Activated naive CD8-positive, alpha-beta T cell treated with anti-CD3 and anti-CD28 coated beads, Interleukin-2, amount 50 U/mL, for 16 hours (primary cell): ENCODE data around the gene SYT7.

Source experiments
- DNase-seq: peaks from one replicate; pipeline ENCODE4 v3.0.0-alpha.2; 2020; ENCODE audit warnings: low read depth, low spot score

Gene SYT7

GRCh38 chr11:61607920-61608599 lies 27.2 kb upstream of the SYT7 start:
- no peak for DNase-seq

DNA sequence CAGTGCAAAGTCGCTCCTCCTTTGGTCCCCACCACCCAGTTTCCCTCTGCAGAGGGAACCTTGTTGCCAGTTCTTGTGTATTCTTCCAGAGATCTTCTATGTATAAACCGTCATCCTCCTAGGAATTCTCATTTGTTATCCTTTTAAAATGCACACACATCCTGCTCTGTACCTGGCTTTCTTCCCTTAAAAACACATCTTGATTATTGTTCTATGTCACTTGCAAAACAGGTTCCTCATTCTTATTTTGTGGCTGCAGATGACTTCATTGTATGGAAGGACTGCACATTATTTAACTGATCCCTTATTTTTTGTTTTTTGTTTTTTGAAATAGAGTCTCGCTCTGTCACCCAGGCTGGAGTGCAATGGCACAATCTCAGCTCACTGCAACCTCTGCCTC lies 26.6 kb upstream of the SYT7 start:
- DNase-seq, result no peak

GRCh38 chr11:61603667-61604066 lies 22.8 kb upstream of the SYT7 start:
- no peak for DNase-seq

DNA sequence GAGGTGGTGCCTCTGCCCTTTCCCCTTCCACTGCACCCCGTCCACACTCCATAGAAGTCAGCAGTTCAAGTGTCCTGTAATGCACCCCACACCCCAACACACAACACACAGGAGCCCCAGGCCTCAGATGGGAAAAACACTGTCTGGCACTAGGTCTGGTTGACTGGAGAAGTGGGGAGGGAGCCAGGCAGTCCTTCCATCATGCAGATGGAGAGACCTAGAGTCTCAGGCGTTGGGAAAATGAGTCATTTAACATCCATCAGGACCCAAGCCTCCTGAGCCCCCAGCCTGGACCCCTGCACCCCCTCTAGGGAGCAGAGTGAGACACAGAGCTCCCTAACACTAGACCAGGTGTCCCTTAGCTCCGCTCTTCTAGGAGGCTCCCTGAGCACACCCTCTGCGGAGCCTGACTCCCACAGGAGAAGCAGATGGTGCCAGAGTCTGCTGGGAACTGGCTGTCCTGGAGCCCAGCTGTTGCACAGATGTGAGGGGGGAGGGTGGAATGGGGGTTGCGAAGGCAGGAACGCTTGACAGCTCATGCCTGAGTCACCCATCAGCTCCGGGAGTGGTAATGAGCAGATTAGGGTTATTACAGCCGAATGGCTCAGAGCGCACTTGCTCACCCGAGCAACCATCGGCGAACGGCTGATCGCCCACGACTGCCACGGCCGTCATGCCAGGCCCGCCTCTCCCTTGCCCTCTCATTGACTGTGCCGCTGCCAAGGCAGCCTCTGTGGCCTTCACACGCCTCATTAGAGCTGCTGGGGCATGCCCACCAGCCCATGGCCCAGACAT lies 22.1 kb upstream of the SYT7 start:
- DNase-seq, result no peak

GRCh38 chr11:61601512-61601911 lies 20.6 kb upstream of the SYT7 start:
- DNase-seq, result no peak

GRCh38 chr11:61599968-61600710 lies 19.3 kb upstream of the SYT7 start:
- DNase-seq, result no peak

DNA sequence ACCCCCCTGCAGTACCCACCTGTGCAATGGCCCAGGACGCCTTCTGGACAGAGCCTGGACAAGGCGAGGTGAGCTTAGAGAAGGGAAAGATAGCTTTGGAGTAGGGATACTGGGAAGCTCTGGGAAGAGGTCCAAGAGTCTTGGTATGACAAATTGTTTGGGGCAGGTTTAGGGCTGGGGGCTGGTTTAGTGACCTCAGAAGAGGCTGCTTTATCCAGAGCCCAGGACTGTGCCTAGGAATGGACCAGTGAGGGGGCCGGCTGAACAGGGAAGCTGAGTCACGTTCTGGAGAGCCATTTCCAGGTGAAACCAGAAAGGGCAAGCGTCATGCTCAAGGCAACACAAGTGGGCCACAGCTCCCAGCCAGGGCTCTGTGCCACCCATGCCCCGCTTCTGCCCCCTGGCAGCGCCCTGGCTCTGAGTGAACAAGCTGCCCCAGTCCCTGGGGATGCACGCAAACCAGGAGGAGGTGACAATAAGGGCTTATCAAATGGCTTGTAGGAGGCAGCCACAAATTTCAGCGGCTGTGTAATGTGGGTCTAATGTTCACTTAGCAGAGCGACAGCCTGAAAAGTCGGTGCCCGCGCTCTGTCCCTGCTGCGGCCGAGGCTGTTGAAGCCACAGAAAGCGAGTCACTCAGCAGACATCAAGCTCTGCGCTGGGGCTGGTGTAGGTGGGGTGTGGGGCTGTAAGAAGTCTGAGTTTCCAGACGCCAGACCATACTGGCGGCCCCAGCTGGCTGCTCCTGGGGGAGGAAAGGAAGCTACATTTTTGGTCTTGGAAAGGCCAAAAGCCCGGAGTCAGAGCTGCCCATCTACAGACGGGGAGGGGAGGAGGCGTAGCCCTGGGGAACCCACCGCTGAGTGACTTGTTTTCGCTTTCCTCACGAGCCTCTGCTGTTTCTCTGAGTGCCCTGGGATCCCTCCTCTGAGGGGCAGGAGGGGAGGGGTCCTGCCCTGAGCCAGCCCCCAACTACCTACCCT lies 18.3 kb upstream of the SYT7 start:
- DNase-seq, result no peak

- no peak for DNase-seq
Observed at GRCh38 chr11:61598374-61598773, 17.5 kb upstream of the SYT7 start.

DNA sequence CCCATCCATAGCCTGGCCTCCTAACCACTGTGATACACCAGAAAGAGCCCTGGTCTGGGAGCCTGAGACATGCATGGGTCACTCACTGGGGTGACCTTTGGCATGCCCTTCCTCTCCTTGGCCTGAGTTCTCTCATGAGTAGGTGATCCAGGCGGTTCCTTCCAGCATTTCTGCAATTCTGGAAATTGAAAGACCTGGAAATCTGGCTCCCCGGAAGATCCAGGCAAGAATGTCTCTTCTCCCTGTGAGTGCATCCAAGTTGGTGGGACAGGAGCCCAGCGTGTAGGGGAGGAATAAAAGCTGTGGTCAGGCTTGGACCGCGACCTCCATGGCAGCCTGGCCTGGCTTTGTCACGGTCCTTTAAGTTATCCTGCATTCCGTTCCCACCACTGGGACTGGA lies 16.1 kb upstream of the SYT7 start:
- DNase-seq, result no peak

GRCh38 chr11:61596542-61596941 lies 15.7 kb upstream of the SYT7 start:
- no peak for DNase-seq

GRCh38 chr11:61594907-61595257 lies 14.0 kb upstream of the SYT7 start:
- no peak for DNase-seq

DNA sequence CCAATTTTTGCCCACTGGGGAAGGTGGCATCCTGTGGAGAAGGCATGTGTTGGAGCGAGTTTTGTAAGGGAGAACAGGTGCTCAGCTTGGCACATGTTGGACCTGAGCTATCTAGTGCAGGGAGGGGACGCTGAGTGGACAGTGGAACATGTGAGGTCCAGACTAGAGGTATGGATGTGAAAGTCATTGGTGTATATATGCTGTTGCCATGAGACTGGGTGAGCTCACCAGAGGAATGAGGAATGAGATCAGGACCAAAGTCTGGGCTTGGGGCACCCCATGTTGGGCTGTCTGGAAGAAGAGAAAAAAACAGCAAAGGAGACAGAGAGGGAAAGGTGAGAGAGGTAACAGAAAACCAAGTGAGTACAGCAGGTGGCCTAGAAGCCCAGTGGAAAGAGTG lies 12.3 kb upstream of the SYT7 start:
- no peak for DNase-seq

GRCh38 chr11:61592176-61592575 lies 11.3 kb upstream of the SYT7 start:
- no peak for DNase-seq

- DNase-seq, result no peak
Observed at GRCh38 chr11:61589961-61590360, 9.1 kb upstream of the SYT7 start.

DNA sequence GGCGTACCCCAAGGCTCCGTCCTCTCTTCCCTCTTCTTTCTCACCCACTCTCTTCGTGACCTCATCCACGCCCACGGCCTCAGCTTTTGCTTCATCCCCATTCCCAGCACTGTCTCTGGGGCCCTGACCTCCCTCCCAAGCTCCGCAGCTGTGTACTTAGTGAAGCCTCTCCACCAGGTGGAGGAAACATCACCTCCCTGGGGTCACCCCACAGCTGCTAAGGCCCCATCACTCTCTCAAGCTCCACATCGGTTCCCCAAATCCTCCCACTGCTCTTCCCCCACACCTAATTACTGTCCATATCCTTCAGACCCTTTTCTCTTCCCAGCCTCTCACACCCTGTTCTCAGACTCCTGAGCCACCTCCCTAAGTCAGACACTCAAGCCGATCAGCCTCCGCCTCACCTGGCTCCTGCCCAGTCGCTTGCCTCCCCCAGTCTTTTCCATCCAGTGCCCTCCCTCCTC lies 7.9 kb upstream of the SYT7 start:
- DNase-seq, result no peak

- DNase-seq, result peak; percentile 30
Observed at GRCh38 chr11:61587951-61588727, 7.3 kb upstream of the SYT7 start.

- no peak for DNase-seq
Observed at GRCh38 chr11:61587541-61587941, 6.7 kb upstream of the SYT7 start.

- no peak for DNase-seq
Observed at GRCh38 chr11:61586792-61587430, 6.0 kb upstream of the SYT7 start.

DNA sequence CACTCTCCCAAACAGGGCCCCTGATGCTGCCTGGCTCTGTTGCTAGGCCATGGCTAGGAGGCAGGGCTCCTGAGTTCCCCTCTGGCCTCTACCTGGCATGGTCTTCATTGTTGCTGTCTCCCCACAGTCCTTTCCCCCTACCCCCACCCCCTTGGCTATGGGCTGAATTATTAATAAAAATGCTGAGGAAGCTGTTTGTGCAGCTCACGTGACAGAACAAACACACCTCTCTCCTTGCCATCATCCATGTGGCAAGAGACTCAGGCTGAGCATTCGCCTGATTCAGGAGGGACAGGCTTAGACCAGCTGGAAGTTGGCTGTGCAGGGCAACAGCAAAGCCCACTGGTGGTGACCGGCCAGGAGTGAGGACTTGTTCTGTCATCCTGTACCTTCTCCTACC lies 4.2 kb upstream of the SYT7 start:
- DNase-seq, result no peak

DNA sequence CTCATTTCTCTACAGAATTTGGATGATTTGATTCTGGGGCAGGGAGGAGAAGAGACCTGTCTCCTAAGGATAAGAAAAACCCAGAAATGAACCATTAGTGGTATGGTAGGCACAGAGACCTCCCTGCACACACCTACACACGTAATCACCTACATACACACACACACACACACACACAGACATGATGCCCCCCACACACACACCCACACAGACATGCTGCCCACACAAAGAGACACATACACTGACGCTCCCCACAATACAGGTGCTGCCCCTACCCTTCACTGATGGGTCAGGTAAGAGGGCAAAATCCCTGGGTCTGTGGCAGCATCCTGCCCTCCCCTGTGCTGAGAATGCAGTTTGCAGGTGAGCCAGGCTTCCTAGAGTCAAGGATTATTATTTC lies 1.1 kb upstream of the SYT7 start:
- DNase-seq, result no peak
